ENCODE data around the gene PCMT1. TPM values are rescaled to one million over a fixed set of nuclear protein-coding genes. Genes with fewer than 3 reads are reported as not detected.
"Not testable (repeated sequence)": the region's sequence is repeated elsewhere in the genome, so short reads cannot be mapped to it uniquely, and the experiment has no call there.

Gene PCMT1
- total RNA-seq, 1 experiment from 2014 or later = 104 TPM

DNA sequence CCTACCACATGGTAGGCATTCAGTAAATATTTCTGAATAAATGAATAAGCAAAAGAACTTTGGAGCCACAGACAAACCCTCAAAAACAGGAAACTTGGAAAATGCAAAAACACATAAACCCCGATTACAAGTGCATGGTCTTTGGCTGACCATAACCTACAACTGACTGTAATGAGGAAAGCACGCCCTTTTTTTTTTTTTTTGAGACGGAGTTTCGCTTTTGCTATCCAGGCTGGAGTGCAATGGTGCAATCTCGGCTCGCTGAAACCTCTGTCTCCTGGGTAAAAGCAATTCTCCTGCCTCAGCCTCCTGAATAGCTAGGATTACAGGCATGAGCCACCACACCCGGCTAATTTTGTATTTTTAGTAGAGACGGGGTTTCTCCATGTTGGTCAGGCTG, 19.7 kb upstream of the PCMT1 start:
- Histone ChIP-seq H3K4me3 (ENCODE audit: insufficient read depth, low read depth, low read length) (no peak overlapping the region), H3K36me3 (replicated peaks; ENCODE audit: control insufficient read depth, insufficient read depth, low read length) (peaks cover 21% of the 10 kb centered on the region), H3K27me3 (ENCODE audit: control insufficient read depth, insufficient read depth, low read length) (no peaks in the 10 kb centered on the region)
- no peak for DNase-seq

DNA sequence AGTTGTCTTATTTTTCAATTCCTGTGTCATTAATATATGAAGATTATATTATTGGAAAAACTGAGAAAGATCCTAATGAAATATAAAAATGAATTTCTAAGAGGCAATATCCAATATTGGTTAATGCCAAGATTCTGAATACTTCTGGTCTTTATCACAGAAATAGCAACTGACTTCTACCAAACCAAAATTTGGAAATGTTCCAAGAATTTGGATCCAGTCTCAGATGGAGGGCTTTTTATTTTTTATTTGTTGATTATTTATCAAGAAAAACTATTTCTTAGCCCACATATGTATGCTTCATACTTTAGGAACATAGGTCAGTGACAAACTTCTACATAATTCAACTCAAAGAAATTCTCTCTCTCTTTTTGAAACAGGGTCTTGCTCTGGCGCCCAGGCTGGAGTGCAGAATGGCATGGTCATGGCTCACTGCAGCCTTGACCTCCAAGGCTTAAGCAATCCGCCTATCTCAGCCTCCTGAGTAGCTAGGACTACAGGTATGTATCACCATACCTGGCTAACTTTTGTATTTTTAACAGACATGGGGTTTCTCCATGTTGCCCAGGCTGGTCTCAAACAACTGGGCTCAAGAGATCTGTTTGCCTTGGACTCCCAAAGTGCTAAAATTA, 16.3 kb upstream of the PCMT1 start:
- Histone ChIP-seq H3K36me3 (replicated peaks; ENCODE audit: control insufficient read depth, insufficient read depth, low read length) (peaks cover 25% of the 10 kb centered on the region), H3K4me3 (ENCODE audit: insufficient read depth, low read depth, low read length) (no peak overlapping the region), H3K27me3 (ENCODE audit: control insufficient read depth, insufficient read depth, low read length) (no peaks in the 10 kb centered on the region)
- DNase-seq = no peak

DNA sequence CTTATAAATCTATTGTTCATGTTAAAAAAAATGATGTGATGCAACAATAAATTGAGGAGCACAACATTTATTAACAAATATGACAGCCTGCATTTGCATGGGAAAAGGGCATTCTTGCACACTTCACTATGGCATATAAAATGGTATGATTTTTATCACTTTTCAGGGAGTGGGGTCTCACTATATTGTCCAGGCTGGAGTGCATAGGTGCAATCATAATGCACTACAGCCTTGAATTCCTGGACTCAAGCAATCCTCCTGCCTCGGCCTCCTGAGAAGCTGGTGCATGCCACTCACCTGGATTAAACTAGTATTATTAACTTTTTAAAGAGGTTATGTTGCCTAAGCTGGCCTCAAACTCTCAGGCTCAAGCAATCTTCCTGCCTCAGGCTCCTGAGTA, 14.6 kb upstream of the PCMT1 start:
- Histone ChIP-seq H3K36me3 (replicated peaks; ENCODE audit: control insufficient read depth, insufficient read depth, low read length) (peaks cover 20% of the 10 kb centered on the region), H3K4me3 (ENCODE audit: insufficient read depth, low read depth, low read length) (no peak overlapping the region), H3K27me3 (ENCODE audit: control insufficient read depth, insufficient read depth, low read length) (no peaks in the 10 kb centered on the region)
- DNase-seq = no peak

DNA sequence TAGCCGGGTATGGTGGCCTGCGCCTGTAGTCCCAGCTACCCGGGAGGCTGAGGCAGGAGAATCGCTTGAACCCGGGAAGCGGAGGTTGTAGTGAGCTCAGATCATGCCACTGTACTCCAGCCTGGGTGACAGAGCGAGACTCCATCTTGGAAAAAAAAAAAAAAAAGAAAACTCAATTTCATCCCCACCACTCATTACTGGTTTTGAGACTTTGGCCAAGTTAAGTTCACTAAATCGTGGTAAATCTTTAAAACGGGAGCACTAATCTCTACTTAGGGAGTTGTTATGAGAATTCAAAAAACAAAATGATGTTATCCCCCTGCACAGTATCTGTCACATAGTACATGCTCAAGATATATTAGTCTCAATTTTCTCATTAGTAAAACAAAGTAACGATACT, 4.3 kb upstream of the PCMT1 start:
- not testable (repeated sequence) for H3K36me3 ChIP-seq (replicated peaks; ENCODE audit: control insufficient read depth, insufficient read depth, low read length); DNase-seq; H3K27me3 ChIP-seq (ENCODE audit: control insufficient read depth, insufficient read depth, low read length)
- peak overlapping the region; percentile 94; the same call in 1 of the 2 replicates for H3K4me3 ChIP-seq (ENCODE audit: insufficient read depth, low read depth, low read length)

DNA sequence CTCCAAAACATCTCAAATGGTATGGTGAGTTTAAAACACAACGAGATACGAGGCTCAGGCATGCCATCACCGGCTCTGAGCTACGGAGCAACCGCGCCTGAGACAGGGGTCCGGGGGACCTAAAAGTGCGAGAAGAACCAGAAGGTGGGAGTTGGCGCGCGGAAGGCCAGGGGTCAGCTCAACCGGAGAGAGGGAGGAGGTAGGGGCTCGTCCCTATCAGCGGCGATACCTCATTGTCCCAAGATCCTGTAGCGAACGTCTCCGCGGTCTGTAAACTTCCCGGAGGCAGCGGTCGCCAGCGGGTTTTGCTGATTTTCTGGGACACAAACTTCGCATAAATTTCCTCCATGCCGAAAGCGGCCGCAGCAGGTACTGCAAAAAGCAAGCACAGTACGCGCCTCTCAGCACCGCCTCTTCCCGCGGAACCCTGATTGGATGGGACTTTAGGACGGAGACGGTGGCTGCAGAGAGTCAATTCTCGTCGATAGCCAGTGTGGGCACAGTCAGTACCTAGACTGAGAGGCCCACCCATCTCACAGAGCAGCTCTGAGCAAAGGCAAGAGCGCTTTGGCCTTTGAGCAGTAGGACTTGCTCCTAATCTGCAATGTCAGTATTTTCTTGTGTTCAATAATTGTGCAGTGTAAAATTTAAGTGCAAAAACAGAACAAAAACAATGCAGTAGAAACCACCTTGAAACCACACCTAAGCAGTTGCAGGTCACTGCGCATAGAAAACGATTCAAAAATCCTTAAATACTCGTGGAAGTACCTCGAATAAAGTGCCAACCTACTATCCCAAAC, 3.2 kb upstream of the PCMT1 start, which contains the start of gene NUP43:
Gene NUP43, minus strand, starts transcription at position 383 of the 800 bp plus-strand sequence. Its CDS starts 34 bp downstream, at position 349.
- Histone ChIP-seq H3K4me3 (ENCODE audit: insufficient read depth, low read depth, low read length) (peak within 1 kb of the TSS; percentile 94), H3K36me3 (replicated peaks; ENCODE audit: control insufficient read depth, insufficient read depth, low read length) (peaks cover 6% of the 10 kb centered on the region), H3K27me3 (ENCODE audit: control insufficient read depth, insufficient read depth, low read length) (no peaks in the 10 kb centered on the region)
- peak; percentile 89 for DNase-seq

DNA sequence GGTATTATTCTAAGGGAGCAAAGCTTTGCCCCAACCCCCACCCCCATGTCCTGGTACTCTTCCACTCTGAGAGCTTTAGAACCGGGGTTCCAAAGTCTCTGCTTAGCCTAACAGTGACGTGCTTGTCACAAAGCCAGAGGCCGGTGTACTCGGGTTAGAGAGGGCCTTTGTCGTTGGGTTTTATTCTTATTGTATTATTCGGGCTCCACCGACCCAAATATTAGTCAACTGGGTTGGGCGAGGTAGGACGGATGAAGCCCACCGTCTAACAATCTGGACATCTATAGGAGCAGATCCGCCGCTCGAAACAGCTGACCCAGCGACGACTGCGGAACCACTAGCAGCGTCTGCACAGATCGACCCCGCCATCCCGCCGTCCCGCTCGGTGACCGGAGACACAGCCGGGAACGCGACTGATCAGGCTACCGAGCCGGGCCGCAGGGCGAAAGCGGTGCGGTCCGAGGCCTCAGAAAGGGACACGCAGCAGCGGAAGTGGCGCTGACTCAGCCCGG, 403 bp upstream of the PCMT1 start:
- not testable (repeated sequence) for H3K36me3 ChIP-seq (replicated peaks; ENCODE audit: control insufficient read depth, insufficient read depth, low read length); H3K27me3 ChIP-seq (ENCODE audit: control insufficient read depth, insufficient read depth, low read length); DNase-seq
- peak overlapping the region; percentile 100 for H3K4me3 ChIP-seq (ENCODE audit: insufficient read depth, low read depth, low read length)

DNA sequence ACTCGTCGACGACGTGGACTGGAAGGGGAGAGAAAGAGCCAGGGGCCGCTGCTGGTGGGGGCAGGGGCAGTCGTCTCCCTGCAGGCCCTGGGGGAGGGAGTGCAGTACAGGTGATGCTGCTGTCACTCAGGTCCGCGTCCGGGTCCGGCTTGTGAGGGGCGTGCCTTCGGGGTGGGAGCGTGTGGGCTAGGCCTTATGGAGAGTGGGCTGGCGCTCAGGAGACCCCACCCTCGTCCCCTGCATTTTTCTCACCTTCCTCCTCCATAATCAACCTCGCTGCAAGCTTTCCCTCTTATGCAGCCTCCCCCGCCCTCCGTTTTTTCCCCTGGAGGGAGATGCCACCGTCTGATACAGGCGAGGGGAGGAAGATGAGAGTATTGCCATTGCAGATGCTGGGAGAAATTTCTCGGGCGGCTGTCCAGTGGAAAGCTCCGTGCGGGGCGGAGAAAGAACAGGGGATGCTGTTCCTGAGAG, 632 bp downstream of the PCMT1 start:
- Histone ChIP-seq H3K36me3 (replicated peaks; ENCODE audit: control insufficient read depth, insufficient read depth, low read length) (no peaks in the 10 kb centered on the region), H3K27me3 (ENCODE audit: control insufficient read depth, insufficient read depth, low read length) (no peaks in the 10 kb centered on the region), H3K4me3 (ENCODE audit: insufficient read depth, low read depth, low read length) (peak overlapping the region; percentile 100)
- DNase-seq = peak; percentile 87

DNA sequence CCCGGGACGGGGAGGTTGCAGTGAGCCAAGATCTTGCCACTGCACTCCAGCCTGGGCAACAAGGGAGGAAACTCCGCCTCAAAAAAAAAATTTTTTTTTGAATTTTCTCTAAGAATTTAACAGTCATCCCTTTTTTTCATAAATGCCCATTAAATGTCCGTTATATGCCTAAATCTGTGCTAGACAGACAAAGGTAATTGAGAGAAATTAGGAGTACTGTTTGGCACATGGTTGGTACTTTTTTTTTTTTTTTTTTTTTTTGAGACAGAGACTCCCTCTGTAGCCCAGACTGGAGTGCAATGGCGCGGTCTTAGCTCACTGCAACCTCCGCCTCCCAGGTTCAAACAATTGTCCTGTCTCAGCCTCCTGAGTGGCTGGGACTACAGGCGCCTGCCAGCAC, 1.7 kb downstream of the PCMT1 start:
- H3K27me3 ChIP-seq (ENCODE audit: control insufficient read depth, insufficient read depth, low read length) = no peaks in the 10 kb centered on the region
- DNase-seq = no peak
- no peaks in the 10 kb centered on the region for H3K36me3 ChIP-seq (replicated peaks; ENCODE audit: control insufficient read depth, insufficient read depth, low read length)
- no peak overlapping the region for H3K4me3 ChIP-seq (ENCODE audit: insufficient read depth, low read depth, low read length)

DNA sequence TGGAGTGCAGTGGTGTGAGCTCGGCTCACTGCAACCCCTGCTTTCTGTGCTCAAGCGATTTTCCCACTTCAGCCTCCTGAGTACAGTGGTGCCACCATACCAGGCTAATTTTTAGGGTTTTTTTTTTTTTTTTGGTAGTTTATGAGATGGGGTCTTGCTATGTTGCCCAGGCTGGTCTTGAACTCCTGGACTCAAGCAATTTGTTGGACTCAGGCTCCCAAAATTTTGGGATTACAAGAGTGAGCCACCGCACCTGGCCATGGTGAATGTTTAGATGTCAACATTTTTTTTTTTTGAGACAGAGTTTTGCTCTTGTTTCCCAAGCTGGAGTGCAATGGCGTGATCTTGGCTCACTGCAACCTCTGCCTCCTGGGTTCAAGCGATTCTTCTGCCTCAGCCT, 2.4 kb downstream of the PCMT1 start:
- not testable (repeated sequence) for H3K4me3 ChIP-seq (ENCODE audit: insufficient read depth, low read depth, low read length); H3K36me3 ChIP-seq (replicated peaks; ENCODE audit: control insufficient read depth, insufficient read depth, low read length); H3K27me3 ChIP-seq (ENCODE audit: control insufficient read depth, insufficient read depth, low read length); DNase-seq

DNA sequence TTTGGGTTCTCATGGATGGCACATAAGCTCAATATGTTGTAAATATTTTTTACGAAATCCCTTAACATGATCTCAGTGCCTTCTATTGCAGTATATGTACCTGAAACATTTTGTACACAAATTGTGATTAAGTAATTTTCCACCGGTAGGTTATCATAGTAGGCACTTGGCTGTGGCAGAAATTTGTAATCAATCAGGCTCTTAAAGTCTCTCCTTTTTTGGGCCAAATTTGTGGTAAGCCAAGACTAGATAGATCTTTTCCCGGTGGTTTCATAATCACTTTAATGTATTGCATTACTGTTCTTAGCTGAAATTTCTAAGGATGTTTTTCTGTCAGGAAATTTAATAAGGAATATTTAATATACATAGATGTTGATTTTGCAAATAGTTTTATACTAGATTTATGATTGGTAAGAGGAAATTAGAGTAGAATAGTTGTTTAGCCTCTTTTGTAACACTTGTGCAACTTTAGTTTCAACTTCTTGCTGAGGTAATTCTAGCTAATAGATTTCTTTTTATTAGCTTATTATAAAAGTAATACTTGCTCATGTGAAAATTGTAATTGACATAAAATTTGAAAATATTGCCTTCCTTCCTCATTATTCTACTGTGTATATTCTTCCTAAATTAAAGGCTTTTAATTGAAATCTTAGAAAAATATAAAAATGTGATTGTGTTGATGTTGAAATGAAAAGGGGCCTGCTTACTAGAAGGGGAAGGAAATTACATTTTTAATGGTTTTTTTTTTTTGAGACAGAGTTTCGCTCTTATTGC, 3.2 kb downstream of the PCMT1 start:
- H3K4me3 ChIP-seq (ENCODE audit: insufficient read depth, low read depth, low read length) = no peak overlapping the region
- DNase-seq = no peak
- no peaks in the 10 kb centered on the region for H3K36me3 ChIP-seq (replicated peaks; ENCODE audit: control insufficient read depth, insufficient read depth, low read length)
- no peaks in the 10 kb centered on the region for H3K27me3 ChIP-seq (ENCODE audit: control insufficient read depth, insufficient read depth, low read length)

DNA sequence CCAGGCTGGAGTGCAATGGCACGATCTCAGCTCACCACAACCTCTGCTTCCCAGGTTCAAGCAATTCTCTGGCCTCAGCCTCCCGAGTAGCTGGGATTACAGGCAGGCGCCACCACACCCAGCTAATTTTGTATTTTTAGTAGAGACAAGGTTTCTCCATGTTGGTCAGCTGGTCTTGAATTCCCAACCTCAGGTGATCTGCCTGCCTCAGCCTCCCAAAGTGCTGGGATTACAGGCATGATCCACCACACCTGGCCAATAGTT, 3.8 kb downstream of the PCMT1 start:
- DNase-seq; H3K36me3 ChIP-seq (replicated peaks; ENCODE audit: control insufficient read depth, insufficient read depth, low read length); H3K27me3 ChIP-seq (ENCODE audit: control insufficient read depth, insufficient read depth, low read length); H3K4me3 ChIP-seq (ENCODE audit: insufficient read depth, low read depth, low read length): not testable (repeated sequence)

DNA sequence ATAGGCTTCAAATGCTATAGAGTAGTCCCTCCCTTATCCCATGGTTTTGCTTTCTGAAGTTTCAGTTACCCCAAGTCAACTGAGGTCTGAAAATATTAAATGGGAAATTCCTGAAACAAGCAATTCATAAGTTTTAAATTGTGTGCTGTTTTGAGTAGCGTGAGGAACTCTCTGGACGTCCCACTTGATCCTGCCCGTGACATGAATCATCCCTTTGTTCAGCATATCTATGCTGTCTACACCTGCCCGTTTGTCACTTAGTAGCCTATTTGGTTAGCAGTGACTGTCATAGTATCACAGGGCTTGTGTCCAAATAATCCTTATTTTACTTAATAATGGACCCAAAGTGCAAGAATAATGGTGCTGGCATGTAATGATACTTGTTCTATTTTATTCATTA, 5.0 kb downstream of the PCMT1 start:
- Histone ChIP-seq H3K27me3 (ENCODE audit: control insufficient read depth, insufficient read depth, low read length) (no peaks in the 10 kb centered on the region), H3K36me3 (replicated peaks; ENCODE audit: control insufficient read depth, insufficient read depth, low read length) (no peaks in the 10 kb centered on the region; the same call in 1 of the 2 replicates), H3K4me3 (ENCODE audit: insufficient read depth, low read depth, low read length) (no peak overlapping the region)
- DNase-seq = no peak

DNA sequence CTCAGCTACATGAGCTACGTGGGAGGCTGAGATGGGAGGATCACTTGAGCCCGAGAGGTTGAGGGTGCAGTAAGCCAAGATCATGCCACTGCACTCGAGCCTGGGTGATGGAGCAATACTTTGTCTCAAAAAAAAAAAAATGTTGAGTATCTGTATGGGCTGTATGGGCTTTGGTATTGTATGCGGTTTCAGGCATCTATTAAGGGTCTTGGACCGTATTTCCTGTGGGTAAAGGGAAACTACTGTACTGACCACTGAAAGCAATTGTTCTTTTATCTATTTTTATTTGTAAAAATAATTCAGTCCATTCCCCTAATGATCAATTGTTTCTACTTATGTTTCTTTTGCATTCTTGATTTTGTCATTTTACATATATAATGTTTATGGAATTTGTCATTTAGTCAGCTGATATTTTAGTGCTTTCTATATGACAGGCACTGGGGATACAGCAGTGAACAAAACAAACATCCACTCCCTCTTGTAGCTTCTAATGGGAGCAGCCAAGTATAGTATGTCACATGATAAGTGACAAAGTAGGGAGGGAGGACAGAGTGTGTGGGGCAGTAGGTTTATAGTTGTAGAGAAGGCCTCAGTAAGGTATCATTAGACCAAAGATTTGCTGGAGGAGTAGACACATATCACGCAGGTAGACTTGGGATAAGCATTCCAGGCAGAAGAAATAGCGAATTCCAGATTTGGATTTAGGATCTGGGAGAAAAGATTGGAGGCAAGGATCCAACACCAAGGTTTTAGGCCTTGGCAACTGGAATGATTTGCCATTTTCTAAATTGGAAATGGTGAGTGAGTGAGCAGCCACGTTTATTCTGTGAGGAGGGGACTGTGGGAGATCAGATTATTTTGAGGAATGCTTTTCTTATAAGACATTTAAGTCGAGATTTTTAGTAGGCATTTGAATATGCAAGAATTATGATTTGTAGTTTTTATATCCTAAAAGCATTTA, 6.0 kb downstream of the PCMT1 start:
- H3K36me3 ChIP-seq (replicated peaks; ENCODE audit: control insufficient read depth, insufficient read depth, low read length) = peaks cover 1% of the 10 kb centered on the region; the same call in 1 of the 2 replicates
- no peak for DNase-seq
- no peaks in the 10 kb centered on the region for H3K27me3 ChIP-seq (ENCODE audit: control insufficient read depth, insufficient read depth, low read length)
- H3K4me3 ChIP-seq (ENCODE audit: insufficient read depth, low read depth, low read length) = no peak overlapping the region

DNA sequence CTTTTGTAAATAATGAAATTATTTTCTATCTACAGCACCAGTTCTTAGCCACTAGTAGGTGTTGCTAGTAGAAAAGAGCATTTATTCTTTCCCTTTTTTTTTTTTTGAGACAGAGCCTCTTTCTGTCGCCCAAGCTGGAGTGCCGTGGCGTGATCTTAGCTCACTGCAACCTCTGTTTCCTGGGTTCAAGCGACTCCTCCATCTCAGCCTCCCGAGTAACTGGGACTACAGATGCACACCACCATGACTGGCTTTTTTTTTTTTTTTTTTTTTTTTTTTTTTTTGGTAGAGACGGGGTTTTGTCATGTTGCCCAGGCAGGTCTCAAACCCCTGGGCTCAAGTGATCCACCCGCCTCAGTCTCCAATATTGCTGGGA, 6.7 kb downstream of the PCMT1 start:
- Histone ChIP-seq H3K36me3 (replicated peaks; ENCODE audit: control insufficient read depth, insufficient read depth, low read length) (peaks cover 1% of the 10 kb centered on the region; the same call in 1 of the 2 replicates), H3K4me3 (ENCODE audit: insufficient read depth, low read depth, low read length) (no peak overlapping the region), H3K27me3 (ENCODE audit: control insufficient read depth, insufficient read depth, low read length) (no peaks in the 10 kb centered on the region)
- DNase-seq = no peak
